HEK293 (cell line): ENCODE data around the gene RPL39.

Experiments
- CTCF ChIA-PET: fragments of 350-600 bp; formaldehyde crosslinking; extraction: SDS; loops from one replicate; lab custom pipeline; 2021; ENCODE audit warnings: antibody characterized with exemption; lab: Yijun Ruan, JAX
- POLR2A ChIA-PET: fragments of 300-600 bp; formaldehyde crosslinking; extraction: SDS; loops from one replicate; lab custom pipeline; 2020; ENCODE audit warnings: antibody characterized with exemption, inconsistent platforms; lab: Yijun Ruan, JAX
- H3K27ac ChIP-seq: fragments of 200-500 bp; sonication (Bioruptor generic); 2 replicates; pipeline ENCODE4 v1.5.1; 2014; ENCODE audit warnings: low read depth, low read length, control low read depth, inconsistent platforms; ENCODE audit errors: extremely low read depth
- H3K36me3 ChIP-seq, 2 experiments: fragments of 200-500 bp in 1 of 2; sonication (Bioruptor generic) in 1 of 2; 1 replicate in 1 of 2; 2 replicates in 1 of 2; pipeline ENCODE4 v1.5.1; 2014 to 2017; ENCODE audit warnings: inconsistent platforms in 2 of 2, low read length in 2 of 2; ENCODE audit not compliant: control insufficient read depth in 2 of 2, insufficient read depth in 1 of 2
- H3K4me1 ChIP-seq: fragments of 200-500 bp; sonication (Bioruptor generic); 2 replicates; pipeline ENCODE4 v1.5.1; 2014; ENCODE audit warnings: mild to moderate bottlenecking, low read length, inconsistent platforms; ENCODE audit not compliant: control insufficient read depth, insufficient read depth
- H3K4me3 ChIP-seq: 2 replicates; pipeline ENCODE4 v1.5.1; 2011; ENCODE audit warnings: low read depth, mild to moderate bottlenecking, control low read depth, low read length, moderate library complexity
- H3K9me3 ChIP-seq: fragments of 200-500 bp; sonication (Bioruptor generic); 2 replicates; pipeline ENCODE4 v1.5.1; 2014; ENCODE audit warnings: low read depth, low read length, inconsistent platforms; ENCODE audit not compliant: control insufficient read depth, insufficient read depth
- AEBP2 ChIP-seq: fragments of 450-650 bp; formaldehyde crosslinking; IDR thresholded peaks from 2 replicates; pipeline ENCODE4 v1.5.1; 2016; ENCODE audit warnings: missing biosample characterization, missing genetic modification characterization, borderline replicate concordance
- CTCF ChIP-seq: fragments of 450-650 bp; formaldehyde crosslinking; IDR thresholded peaks from 2 replicates; pipeline ENCODE4 v1.5.1; 2016; ENCODE audit warnings: missing biosample characterization, missing genetic modification characterization
- IKZF3 ChIP-seq: fragments of 450-650 bp; IDR thresholded peaks from 2 replicates; pipeline ENCODE4 v1.5.0; 2018; ENCODE audit warnings: missing biosample characterization, mild to moderate bottlenecking, missing genetic modification characterization, moderate library complexity
- KLF10 ChIP-seq: fragments of 450-650 bp; IDR thresholded peaks from 2 replicates; pipeline ENCODE4 v1.5.1; 2018; ENCODE audit warnings: missing biosample characterization, mild to moderate bottlenecking, missing genetic modification characterization
- MEIS1 ChIP-seq: sonication (generic); formaldehyde crosslinking; IDR thresholded peaks from 2 replicates; pipeline ENCODE4 v1.8.1; 2022; ENCODE audit warnings: missing genetic modification reagents, mild to moderate bottlenecking, borderline replicate concordance
- PATZ1 ChIP-seq: fragments of 450-650 bp; formaldehyde crosslinking; IDR thresholded peaks from 2 replicates; pipeline ENCODE4 v1.5.1; 2016; ENCODE audit warnings: missing biosample characterization, missing genetic modification characterization
- ZBTB10 ChIP-seq: fragments of 450-650 bp; formaldehyde crosslinking; IDR thresholded peaks from 2 replicates; pipeline ENCODE4 v1.5.1; 2016; ENCODE audit warnings: missing biosample characterization, missing genetic modification characterization
- ZBTB20 ChIP-seq: fragments of 450-650 bp; formaldehyde crosslinking; IDR thresholded peaks from 2 replicates; pipeline ENCODE4 v1.5.1; 2016; ENCODE audit warnings: missing biosample characterization, missing genetic modification characterization
- ZBTB44 ChIP-seq: fragments of 450-650 bp; IDR thresholded peaks from 2 replicates; pipeline ENCODE4 v1.5.1; 2018; ENCODE audit warnings: missing biosample characterization, mild to moderate bottlenecking, missing genetic modification characterization
- ZBTB6 ChIP-seq: fragments of 450-650 bp; formaldehyde crosslinking; IDR thresholded peaks from 2 replicates; pipeline ENCODE4 v1.5.1; 2017; ENCODE audit warnings: missing biosample characterization, missing genetic modification characterization
- ZBTB8A ChIP-seq: fragments of 450-650 bp; formaldehyde crosslinking; IDR thresholded peaks from 2 replicates; pipeline ENCODE4 v1.5.1; 2016; ENCODE audit warnings: missing biosample characterization, missing genetic modification characterization
- ZIC2 ChIP-seq: fragments of 450-650 bp; formaldehyde crosslinking; IDR thresholded peaks from 2 replicates; pipeline ENCODE4 v1.5.1; 2016; ENCODE audit warnings: missing biosample characterization, missing genetic modification characterization
- ZNF16 ChIP-seq: fragments of 450-650 bp; formaldehyde crosslinking; IDR thresholded peaks from 2 replicates; pipeline ENCODE4 v1.5.1; 2016; ENCODE audit warnings: low read depth, missing biosample characterization, missing genetic modification characterization
- ZNF221 ChIP-seq: fragments of 450-650 bp; formaldehyde crosslinking; IDR thresholded peaks from 2 replicates; pipeline ENCODE4 v1.5.1; 2017; ENCODE audit warnings: missing biosample characterization, missing genetic modification characterization, borderline replicate concordance
- ZNF239 ChIP-seq: fragments of 450-650 bp; formaldehyde crosslinking; IDR thresholded peaks from 2 replicates; pipeline ENCODE4 v1.5.1; 2016; ENCODE audit warnings: missing biosample characterization, missing genetic modification characterization
- ZNF274 ChIP-seq, 2 experiments: fragments of 200-500 bp in 1 of 2; fragments of 450-650 bp in 1 of 2; sonication (Bioruptor generic) in 1 of 2; formaldehyde crosslinking in 1 of 2; IDR thresholded peaks; 2 replicates each; pipeline versions ENCODE4 v1.5.1 to v1.6.1; 2014 to 2016; ENCODE audit warnings: borderline replicate concordance in 1 of 2, inconsistent platforms in 1 of 2, low read length in 1 of 2, missing biosample characterization in 1 of 2, missing genetic modification characterization in 1 of 2
- ZNF341 ChIP-seq: fragments of 450-650 bp; formaldehyde crosslinking; IDR thresholded peaks from 2 replicates; pipeline ENCODE4; 2016; ENCODE audit warnings: low read depth, missing biosample characterization, missing genetic modification characterization
- ZNF510 ChIP-seq: fragments of 450-650 bp; formaldehyde crosslinking; IDR thresholded peaks from 2 replicates; pipeline ENCODE4 v1.5.1; 2018; ENCODE audit warnings: mild to moderate bottlenecking, missing genetic modification characterization, missing biosample characterization; ENCODE audit not compliant: insufficient replicate concordance
- ZNF544 ChIP-seq: fragments of 450-650 bp; formaldehyde crosslinking; IDR thresholded peaks from 2 replicates; pipeline ENCODE4 v1.5.0; 2017; ENCODE audit warnings: missing biosample characterization, missing genetic modification characterization
- ZNF610 ChIP-seq: fragments of 450-650 bp; formaldehyde crosslinking; IDR thresholded peaks from 2 replicates; pipeline ENCODE4 v1.5.1; 2016; ENCODE audit warnings: missing biosample characterization, missing genetic modification characterization, borderline replicate concordance
- ZNF664 ChIP-seq: fragments of 450-650 bp; formaldehyde crosslinking; IDR thresholded peaks from 2 replicates; pipeline ENCODE4 v1.5.1; 2016; ENCODE audit warnings: missing biosample characterization, missing genetic modification characterization
- ZNF76 ChIP-seq: fragments of 450-650 bp; formaldehyde crosslinking; IDR thresholded peaks from 2 replicates; pipeline ENCODE4; 2016; ENCODE audit warnings: low read depth, missing biosample characterization, missing genetic modification characterization, borderline replicate concordance
- ZSCAN30 ChIP-seq: fragments of 450-650 bp; IDR thresholded peaks from 2 replicates; pipeline ENCODE4 v1.5.1; 2018; ENCODE audit warnings: missing biosample characterization, mild to moderate bottlenecking, missing genetic modification characterization, moderate library complexity

RPL39 gene

GRCh38 chrX:119759248-119759766, 32.1 kb downstream of the RPL39 start (continued):
- TF ChIP-seq CTCF (tag by site-specific recombination) (no peak), PATZ1 (tag by site-specific recombination) (no peak), ZBTB44 (tag by site-specific recombination) (no peak), ZNF274 (IDR thresholded peaks at IDR 0.05; ENCODE audit: low read length) (no peak), ZNF274 (tag by site-specific recombination; IDR thresholded peaks at IDR 0.05; ENCODE audit: borderline replicate concordance) (no peak), ZBTB10 (tag by site-specific recombination) (no peak)

GRCh38 chrX:119758731-119759247, 32.6 kb downstream of the RPL39 start:
- no peaks in the 10 kb centered on the region for H3K36me3 ChIP-seq
- no peaks in the 10 kb centered on the region for H3K9me3 ChIP-seq
- ChIA-PET POLR2A (interaction anchor here (1.0 to 3.7 kb wide), 9 partner anchors 10 to 153 kb away, joined by 3 to 32 read pairs (median 7); partner anchors contain the start of genes NKRF, RPL39, SEPTIN6 and UPF3B), CTCF (interaction anchor here (0.6 to 1.6 kb wide), 12 partner anchors 21 to 530 kb away, joined by 3 to 7 read pairs (median 3); no protein-coding TSS in a partner anchor)
- H3K4me1 ChIP-seq: 0 out of 2 replicates have a peak, but pooled peaks cover 2% of the 10 kb centered on the region
- no peak overlapping the region; the same call in 1 of the 2 replicates for H3K27ac ChIP-seq
- peak overlapping the region; percentile 51 for H3K4me3 ChIP-seq
- no peak for TF ChIP-seq MEIS1 (CRISPR knock-in tag)
- TF ChIP-seq ZNF544: no peak
- peak; percentile 89 for TF ChIP-seq ZIC2 (tag by site-specific recombination)
- TF ChIP-seq KLF10: no peak
- TF ChIP-seq ZSCAN30: no peak; the same call in 1 of the 2 replicates
- TF ChIP-seq ZBTB8A (tag by site-specific recombination): peak; percentile 83
- peak; percentile 23; the same call in 1 of the 2 replicates for TF ChIP-seq ZBTB20 (tag by site-specific recombination)
- no peak for TF ChIP-seq AEBP2 (tag by site-specific recombination)
- TF ChIP-seq ZNF76 (tag by site-specific recombination): 0 out of 2 replicates have a peak, but pooled peaks have one; percentile 6
- TF ChIP-seq ZNF664: no peak
- no peak for TF ChIP-seq ZBTB6 (tag by site-specific recombination)
- peak; percentile 69 for TF ChIP-seq ZNF341
- TF ChIP-seq ZNF16: no peak
- no peak for TF ChIP-seq ZNF510 (tag by site-specific recombination)
- TF ChIP-seq ZNF239 (tag by site-specific recombination): no peak
- TF ChIP-seq IKZF3 (tag by site-specific recombination): no peak
- TF ChIP-seq ZNF610 (tag by site-specific recombination): no peak
- no peak for TF ChIP-seq ZNF221 (tag by site-specific recombination)
